Measurements from ENCODE around the gene TTLL3. TPM values are rescaled to one million over a fixed set of nuclear protein-coding genes. Genes with fewer than 3 reads are reported as not detected.

Gene TTLL3
- total RNA-seq, 1 experiment from 2014 or later: 10.3 TPM

GRCh38 chr3:9809239-9809614 lies 835 bp upstream of the TTLL3 start:
- DNase-seq: no peak
- CTCF ChIA-PET: interaction anchor here (0.7 to 1.8 kb wide), 5 partner anchors 16 to 137 kb away, joined by 3 to 7 read pairs (median 3); partner anchors contain the start of genes ARPC4 and IL17RC
- Mint-ChIP-seq H3K36me3 (ENCODE audit: insufficient read depth, unreplicated experiment) (peaks cover 55% of the 10 kb centered on the region), H3K9me3 (ENCODE audit: unreplicated experiment) (no peaks in the 10 kb centered on the region), H3K4me3 (ENCODE audit: unreplicated experiment) (peak overlapping the region; percentile 47), H3K27ac (ENCODE audit: unreplicated experiment) (peak overlapping the region; percentile 87), H3K4me1 (ENCODE audit: low read depth, unreplicated experiment) (peaks cover 6% of the 10 kb centered on the region), H3K27me3 (ENCODE audit: insufficient read depth, unreplicated experiment) (no peaks in the 10 kb centered on the region)
- no TSS peak for BruUV-seq (replicated peaks)
- H3K9me3 ChIP-seq: no peaks in the 10 kb centered on the region
- intact Hi-C loops (cut with micrococcal nuclease; ENCODE audit: unreplicated experiment): loop anchor here (2.0 kb wide), 1 partner anchor 36 kb away; the partner anchor contains the start of gene RPUSD3
- TF ChIP-seq CTCF (IDR thresholded peaks at IDR 0.05; ENCODE audit: insufficient read depth in 1 of 2, low read depth in 1 of 2, low read length in 1 of 2, severe bottlenecking in 1 of 2, unreplicated experiment in 1 of 2): no peak
- H3K4me1 ChIP-seq: peaks cover 12% of the 10 kb centered on the region
- POLR2A ChIA-PET: interaction anchor here (0.5 to 1.9 kb wide), 2 partner anchors 16 to 78 kb away, joined by 5 to 8 read pairs; partner anchors contain the start of genes ARPC4 and BRPF1
- peak overlapping the region; percentile 61 for H3K4me3 ChIP-seq (ENCODE audit: low read depth, low read length)
- no peaks in the 10 kb centered on the region for H3K27me3 ChIP-seq (replicated peaks; ENCODE audit: control insufficient read depth, insufficient read depth, low read length)
- H3K36me3 ChIP-seq (ENCODE audit: control insufficient read depth, insufficient read depth, low read length): no peaks in the 10 kb centered on the region; the same call in 1 of the 2 replicates

GRCh38 chr3:9810433-9810770 lies 340 bp downstream of the TTLL3 start:
- ChIA-PET CTCF (interaction anchor here (1.0 kb wide), 1 partner anchor 106 kb away, joined by 3 read pairs; the partner anchor contains the start of gene IL17RC), POLR2A (interaction anchor here (1.9 kb wide), 1 partner anchor 18 kb away, joined by 8 read pairs; the partner anchor contains the start of gene ARPC4)
- Mint-ChIP-seq H3K27me3 (ENCODE audit: insufficient read depth, unreplicated experiment) (no peaks in the 10 kb centered on the region), H3K36me3 (ENCODE audit: insufficient read depth, unreplicated experiment) (peaks cover 45% of the 10 kb centered on the region), H3K4me3 (ENCODE audit: unreplicated experiment) (peak overlapping the region; percentile 47), H3K27ac (ENCODE audit: unreplicated experiment) (no peak overlapping the region), H3K4me1 (ENCODE audit: low read depth, unreplicated experiment) (peaks cover 6% of the 10 kb centered on the region), H3K9me3 (ENCODE audit: unreplicated experiment) (no peaks in the 10 kb centered on the region)
- no peak for TF ChIP-seq CTCF (IDR thresholded peaks at IDR 0.05; ENCODE audit: insufficient read depth in 1 of 2, low read depth in 1 of 2, low read length in 1 of 2, severe bottlenecking in 1 of 2, unreplicated experiment in 1 of 2)
- intact Hi-C loops (cut with micrococcal nuclease; ENCODE audit: unreplicated experiment): no loop called here
- no peaks in the 10 kb centered on the region for H3K27me3 ChIP-seq (replicated peaks; ENCODE audit: control insufficient read depth, insufficient read depth, low read length)
- H3K9me3 ChIP-seq: no peaks in the 10 kb centered on the region
- no TSS peak for BruUV-seq (replicated peaks)
- no peaks in the 10 kb centered on the region; the same call in 1 of the 2 replicates for H3K36me3 ChIP-seq (ENCODE audit: control insufficient read depth, insufficient read depth, low read length)
- peak overlapping the region; percentile 61 for H3K4me3 ChIP-seq (ENCODE audit: low read depth, low read length)
- no peak for DNase-seq
- peaks cover 12% of the 10 kb centered on the region for H3K4me1 ChIP-seq

GRCh38 chr3:9810846-9811245 lies 784 bp downstream of the TTLL3 start:
- Mint-ChIP-seq H3K27ac (ENCODE audit: unreplicated experiment) (peak overlapping the region; percentile 5), H3K9me3 (ENCODE audit: unreplicated experiment) (no peaks in the 10 kb centered on the region), H3K4me1 (ENCODE audit: low read depth, unreplicated experiment) (peaks cover 6% of the 10 kb centered on the region), H3K4me3 (ENCODE audit: unreplicated experiment) (peak overlapping the region; percentile 47), H3K27me3 (ENCODE audit: insufficient read depth, unreplicated experiment) (no peaks in the 10 kb centered on the region), H3K36me3 (ENCODE audit: insufficient read depth, unreplicated experiment) (peaks cover 41% of the 10 kb centered on the region)
- intact Hi-C loops (cut with micrococcal nuclease; ENCODE audit: unreplicated experiment): no loop called here
- CTCF ChIA-PET: no interaction called here
- Histone ChIP-seq H3K27me3 (replicated peaks; ENCODE audit: control insufficient read depth, insufficient read depth, low read length) (no peaks in the 10 kb centered on the region), H3K36me3 (ENCODE audit: control insufficient read depth, insufficient read depth, low read length) (no peaks in the 10 kb centered on the region), H3K4me3 (ENCODE audit: low read depth, low read length) (no peak overlapping the region), H3K4me1 (peaks cover 12% of the 10 kb centered on the region), H3K9me3 (no peaks in the 10 kb centered on the region)
- no TSS peak for BruUV-seq (replicated peaks)
- POLR2A ChIA-PET: no interaction called here
- no peak for TF ChIP-seq CTCF (IDR thresholded peaks at IDR 0.05; ENCODE audit: insufficient read depth in 1 of 2, low read depth in 1 of 2, low read length in 1 of 2, severe bottlenecking in 1 of 2, unreplicated experiment in 1 of 2)
- DNase-seq: no peak

Data from Caco-2 (cell line).